ENCODE results near the gene PSMD9. TPM values are rescaled to one million over a fixed set of nuclear protein-coding genes. Genes with fewer than 3 reads are reported as not detected.

PSMD9 gene
- total and polyA plus RNA-seq, 3 experiments from 2014 or later = 83.7 to 99.3 (median 89.9) TPM

DNA sequence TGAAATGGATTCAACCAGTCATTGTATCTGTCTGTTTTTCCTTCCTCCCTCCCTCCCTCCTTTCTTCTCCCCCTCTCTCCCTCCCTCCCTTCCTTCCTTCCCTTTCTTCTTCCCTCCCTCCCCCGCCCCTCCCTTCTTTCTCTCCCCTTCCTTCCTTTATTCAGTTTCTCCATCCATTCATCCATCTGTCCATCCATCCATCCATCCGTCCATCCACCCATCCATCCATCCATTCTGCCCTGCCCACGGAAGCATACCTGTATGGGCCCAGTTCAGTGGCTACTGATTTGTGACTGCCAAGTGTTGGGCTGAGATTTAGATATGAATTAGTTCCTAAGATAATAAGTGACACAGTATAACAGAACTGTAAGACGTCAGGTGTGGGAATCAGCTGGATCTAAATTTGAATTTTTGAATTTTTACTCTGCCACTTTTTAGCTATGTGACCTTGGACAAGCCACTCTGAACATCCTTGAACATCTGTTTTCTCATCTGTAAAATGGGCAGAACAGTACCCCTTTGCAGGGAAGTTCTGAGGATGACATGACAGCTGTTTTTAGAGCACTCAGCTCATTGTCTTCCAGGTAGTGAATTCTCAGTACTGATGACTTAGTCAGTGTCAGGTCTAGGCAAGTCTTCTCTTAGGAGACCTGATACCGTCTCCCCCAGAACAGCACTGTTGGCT, 72.7 kb downstream of the PSMD9 start:
- Mint-ChIP-seq H3K27ac (no peak overlapping the region), H3K4me1 (no peaks in the 10 kb centered on the region), H3K9me3 (no peaks in the 10 kb centered on the region), H3K36me3 (no peaks in the 10 kb centered on the region), H3K27me3 (peaks cover 0 to 9% of the 10 kb centered on the region in 2 donors), H3K4me3 (no peak overlapping the region)
- Histone ChIP-seq H3K4me3 (ENCODE audit: low read length) (no peak overlapping the region), H3K4me1 (ENCODE audit: insufficient read depth, low read length) (no peaks in the 10 kb centered on the region), H3K27ac (ENCODE audit: low read depth, low read length) (no peak overlapping the region), H3K36me3 (ENCODE audit: insufficient read depth, low read length) (no peaks in the 10 kb centered on the region), H3K9me3 (ENCODE audit: low read length) (no peaks in the 10 kb centered on the region), H3K27me3 (ENCODE audit: insufficient read depth, low read length, poor library complexity, severe bottlenecking) (no peaks in the 10 kb centered on the region)
- ChIA-PET POLR2A (no interaction called here), CTCF (no interaction called here)
- no peak for DNase-seq

DNA sequence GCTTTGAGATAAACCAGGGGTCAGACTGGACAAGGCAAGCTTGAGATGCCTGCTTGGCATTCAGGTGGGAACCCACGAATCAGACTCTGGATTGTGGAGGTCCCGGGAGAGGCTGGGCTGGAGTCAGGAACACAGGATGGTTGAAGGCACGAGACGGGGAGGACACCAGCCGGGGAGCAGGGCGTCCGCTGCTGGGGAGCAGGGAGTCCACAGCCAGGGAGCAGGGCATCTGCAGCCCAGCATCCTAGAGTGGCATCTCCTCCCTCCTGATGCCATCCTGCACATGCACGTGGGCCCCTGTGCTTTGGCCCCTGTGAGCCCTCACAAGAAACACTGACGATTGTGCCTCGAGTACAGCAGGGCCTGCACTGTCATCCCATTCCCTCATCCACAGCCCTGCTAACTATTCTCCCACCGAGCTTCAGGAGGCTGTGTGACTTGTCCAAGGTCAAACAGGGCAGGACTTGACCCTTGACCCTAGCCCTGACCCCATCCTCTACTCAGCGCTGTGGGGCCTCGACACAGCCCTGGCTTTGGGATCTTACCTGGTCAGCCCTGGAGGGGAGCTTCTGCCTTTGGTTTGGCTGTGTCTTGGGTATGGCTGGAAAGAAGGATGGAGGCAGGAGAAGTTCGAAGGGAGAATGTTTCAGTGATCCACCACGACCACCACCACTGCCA, 74.9 kb downstream of the PSMD9 start:
- Histone ChIP-seq H3K36me3 (ENCODE audit: insufficient read depth, low read length) (no peaks in the 10 kb centered on the region), H3K4me1 (ENCODE audit: insufficient read depth, low read length) (no peaks in the 10 kb centered on the region), H3K27ac (ENCODE audit: low read depth, low read length) (no peak overlapping the region), H3K27me3 (ENCODE audit: insufficient read depth, low read length, poor library complexity, severe bottlenecking) (no peaks in the 10 kb centered on the region), H3K4me3 (ENCODE audit: low read length) (no peak overlapping the region), H3K9me3 (ENCODE audit: low read length) (no peaks in the 10 kb centered on the region)
- Mint-ChIP-seq H3K4me3 (no peak overlapping the region), H3K27ac (no peak overlapping the region), H3K4me1 (no peaks in the 10 kb centered on the region), H3K36me3 (no peaks in the 10 kb centered on the region), H3K9me3 (no peaks in the 10 kb centered on the region), H3K27me3 (peaks cover 0 to 6% of the 10 kb centered on the region in 2 donors)
- POLR2A ChIA-PET = no interaction called here
- no peak for DNase-seq
- CTCF ChIA-PET = no interaction called here

DNA sequence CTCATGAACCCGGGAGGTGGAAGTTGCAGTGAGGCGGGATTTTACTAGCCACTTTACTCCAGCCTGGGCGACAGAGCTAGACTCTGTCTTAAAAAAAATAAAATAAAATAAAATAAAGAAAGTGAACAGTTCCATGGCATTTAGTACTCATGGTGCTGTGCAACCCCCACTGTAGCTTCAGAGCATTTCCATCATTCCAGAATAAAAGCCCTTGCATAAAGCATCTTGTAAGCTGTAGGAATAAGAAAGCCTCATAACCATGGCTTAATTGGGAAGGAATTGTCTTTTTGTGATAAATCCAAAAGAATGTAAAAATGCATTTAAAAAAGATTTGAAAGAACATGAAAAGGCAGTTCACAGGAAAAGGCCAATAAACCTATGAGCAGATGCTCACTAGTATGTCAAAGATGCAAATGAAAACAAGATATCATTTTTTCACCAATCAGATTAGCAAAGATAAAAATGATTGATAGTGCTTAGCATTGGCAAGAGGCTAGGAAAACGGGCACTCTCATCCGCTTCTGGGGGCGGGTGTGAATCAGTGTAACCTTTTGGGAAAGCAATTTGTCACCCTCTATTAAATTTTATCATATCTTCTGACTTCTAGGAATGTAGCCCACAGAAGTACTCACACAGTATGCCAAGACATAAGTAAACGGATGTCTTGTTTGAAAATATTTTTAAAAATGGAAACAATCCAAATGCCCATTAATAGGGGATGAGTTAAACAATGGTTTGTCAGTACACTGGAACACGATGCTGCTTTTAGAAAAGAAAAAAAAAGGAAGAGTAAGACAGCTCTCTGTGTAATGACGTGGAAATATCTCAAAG, 76.4 kb downstream of the PSMD9 start:
- Mint-ChIP-seq H3K4me1 (no peaks in the 10 kb centered on the region), H3K27me3 (peaks cover 0 to 6% of the 10 kb centered on the region in 2 donors), H3K27ac (no peak overlapping the region), H3K36me3 (no peaks in the 10 kb centered on the region), H3K9me3 (no peaks in the 10 kb centered on the region), H3K4me3 (no peak overlapping the region)
- no peaks in the 10 kb centered on the region for H3K4me1 ChIP-seq (ENCODE audit: insufficient read depth, low read length)
- no peaks in the 10 kb centered on the region for H3K9me3 ChIP-seq (ENCODE audit: low read length)
- H3K27me3 ChIP-seq (ENCODE audit: insufficient read depth, low read length, poor library complexity, severe bottlenecking) = no peaks in the 10 kb centered on the region
- DNase-seq = no peak
- ChIA-PET CTCF (no interaction called here), POLR2A (no interaction called here)
- no peak overlapping the region for H3K4me3 ChIP-seq (ENCODE audit: low read length)
- H3K27ac ChIP-seq (ENCODE audit: low read depth, low read length) = no peak overlapping the region
- H3K36me3 ChIP-seq (ENCODE audit: insufficient read depth, low read length) = no peaks in the 10 kb centered on the region

DNA sequence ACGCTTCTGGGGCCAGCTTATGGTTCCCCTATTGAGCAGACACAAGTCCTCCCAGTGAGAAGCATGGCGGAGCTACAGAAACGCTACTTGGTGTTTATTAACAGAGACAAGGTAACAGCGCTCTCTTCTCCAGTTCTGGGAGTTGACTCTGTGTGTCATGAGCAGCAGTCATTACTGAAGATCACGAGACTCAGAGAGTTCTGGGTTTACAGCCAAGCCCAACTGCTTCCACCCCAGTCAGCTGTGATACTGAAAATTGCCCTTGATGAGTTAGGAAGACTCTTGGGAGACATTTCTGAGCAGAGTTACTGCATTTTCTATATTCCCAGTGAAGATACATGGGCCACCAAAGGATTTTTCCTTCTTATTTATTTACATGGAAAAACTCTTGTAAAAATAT, 78.4 kb downstream of the PSMD9 start:
- H3K27ac ChIP-seq (ENCODE audit: low read depth, low read length) = no peak overlapping the region
- no peaks in the 10 kb centered on the region for H3K4me1 Mint-ChIP-seq
- H3K4me1 ChIP-seq (ENCODE audit: insufficient read depth, low read length) = no peaks in the 10 kb centered on the region
- no peak overlapping the region for H3K27ac Mint-ChIP-seq
- ChIA-PET POLR2A (no interaction called here), CTCF (no interaction called here)
- peaks cover under 1% of the 10 kb centered on the region in 5 donors for H3K9me3 Mint-ChIP-seq
- peaks cover 0 to under 1% (median 0%) of the 10 kb centered on the region in 3 donors for H3K36me3 Mint-ChIP-seq
- DNase-seq = no peak
- peaks cover 1 to 6% of the 10 kb centered on the region in 2 donors for H3K27me3 Mint-ChIP-seq
- H3K36me3 ChIP-seq (ENCODE audit: insufficient read depth, low read length) = no peaks in the 10 kb centered on the region
- H3K4me3 ChIP-seq (ENCODE audit: low read length) = no peak overlapping the region
- no peak overlapping the region for H3K4me3 Mint-ChIP-seq
- H3K27me3 ChIP-seq (ENCODE audit: insufficient read depth, low read length, poor library complexity, severe bottlenecking) = no peaks in the 10 kb centered on the region
- H3K9me3 ChIP-seq (ENCODE audit: low read length) = no peaks in the 10 kb centered on the region

Other genes with a start within 250 kb of the PSMD9 start
- 1 to 10 TPM; 1.8 to 2.5 TPM for gene MORN3, start 219.1 kb upstream of the PSMD9 start, total RNA-seq
- gene MORN3, start 219.1 kb upstream of the PSMD9 start, polyA plus RNA-seq = 6.5 TPM
- gene TMEM120B, start 176.0 kb upstream of the PSMD9 start, total RNA-seq = 10 to 100 TPM; 12.5 to 15.2 TPM
- gene TMEM120B, start 176.0 kb upstream of the PSMD9 start, polyA plus RNA-seq = 3.9 TPM
- gene RHOF, start 95.1 kb upstream of the PSMD9 start, total RNA-seq = 100 to 1,000 TPM; 145 to 152 TPM
- 139 TPM for gene RHOF, start 95.1 kb upstream of the PSMD9 start, polyA plus RNA-seq
- gene SETD1B, start 84.8 kb upstream of the PSMD9 start, total RNA-seq = 10 to 100 TPM; 31.3 to 31.9 TPM
- 2.4 TPM for gene SETD1B, start 84.8 kb upstream of the PSMD9 start, polyA plus RNA-seq
- not detected for gene HPD, start 29.9 kb upstream of the PSMD9 start, total RNA-seq
- not detected for gene HPD, start 29.9 kb upstream of the PSMD9 start, polyA plus RNA-seq
- under 1 TPM; 0.31 to 0.72 TPM for gene CFAP251, start 29.8 kb downstream of the PSMD9 start, total RNA-seq
- gene CFAP251, start 29.8 kb downstream of the PSMD9 start, polyA plus RNA-seq = not detected
- 1 to 10 TPM; 2.5 to 3.0 TPM for gene BCL7A, start 133.1 kb downstream of the PSMD9 start, total RNA-seq
- gene BCL7A, start 133.1 kb downstream of the PSMD9 start, polyA plus RNA-seq = 3.3 TPM
- 10 to 100 TPM; 32.1 to 33.9 TPM for gene MLXIP, start 190.0 kb downstream of the PSMD9 start, total RNA-seq
- 18.3 TPM for gene MLXIP, start 190.0 kb downstream of the PSMD9 start, polyA plus RNA-seq